Measurements from ENCODE around the gene LRG1.

Gene LRG1

GRCh38 chr19:4506449-4507149 lies 33.2 kb downstream of the LRG1 start:
- DNase-seq: no peak

GRCh38 chr19:4505570-4506448 lies 34.0 kb downstream of the LRG1 start:
- DNase-seq: no peak

GRCh38 chr19:4504891-4505569 lies 34.8 kb downstream of the LRG1 start:
- no peak for DNase-seq

GRCh38 chr19:4504297-4504701 lies 35.5 kb downstream of the LRG1 start:
- no peak for DNase-seq

GRCh38 chr19:4503825-4504170 lies 36.0 kb downstream of the LRG1 start:
- DNase-seq: no peak

- no peak for DNase-seq
These were observed 36.6 kb downstream of the LRG1 start for GRCh38 chr19:4503132-4503824.

GRCh38 chr19:4502282-4503131 lies 37.3 kb downstream of the LRG1 start:
- DNase-seq: no peak

- DNase-seq: no peak
These were observed 38.1 kb downstream of the LRG1 start for GRCh38 chr19:4501691-4502090.

- no peak for DNase-seq
These were observed 38.8 kb downstream of the LRG1 start for GRCh38 chr19:4500841-4501591.

- DNase-seq: no peak
These were observed 40.0 kb downstream of the LRG1 start for GRCh38 chr19:4499855-4500254.

GRCh38 chr19:4499318-4499717 lies 40.5 kb downstream of the LRG1 start:
- no peak for DNase-seq

- no peak for DNase-seq
These were observed 41.1 kb downstream of the LRG1 start for GRCh38 chr19:4498694-4499093.

GRCh38 chr19:4497770-4498389 lies 42.0 kb downstream of the LRG1 start:
- no peak for DNase-seq

- no peak for DNase-seq
These were observed 43.5 kb downstream of the LRG1 start for GRCh38 chr19:4496304-4496703.

GRCh38 chr19:4495471-4495870 lies 44.4 kb downstream of the LRG1 start:
- no peak for DNase-seq

GRCh38 chr19:4494691-4495064 lies 45.2 kb downstream of the LRG1 start:
- no peak for DNase-seq

- DNase-seq: no peak
These were observed 45.7 kb downstream of the LRG1 start for GRCh38 chr19:4493929-4494690.

GRCh38 chr19:4493104-4493928 lies 46.5 kb downstream of the LRG1 start:
- no peak for DNase-seq
